KOPT-K1 (cell line): ENCODE results near the gene MSX2.

Experiments used
- H3K27ac ChIP-seq: fragments of 200-600 bp; sonication (generic); 2 replicates; pipeline ENCODE4 v1.5.1; 2016; ENCODE audit warnings: antibody characterized with exemption, mild to moderate bottlenecking, low read depth, low read length; ENCODE audit not compliant: poor library complexity, severe bottlenecking
- H3K36me3 ChIP-seq: fragments of 200-600 bp; sonication (generic); 2 replicates; pipeline ENCODE4 v1.5.1; 2017; ENCODE audit warnings: antibody characterized with exemption, mild to moderate bottlenecking, low read length, moderate library complexity; ENCODE audit not compliant: insufficient read depth
- H3K9me3 ChIP-seq: fragments of 200-600 bp; sonication (generic); 2 replicates; pipeline ENCODE4 v1.5.1; 2017; ENCODE audit warnings: antibody characterized with exemption, low read length, mild to moderate bottlenecking; ENCODE audit not compliant: insufficient read depth, poor library complexity, severe bottlenecking

Gene MSX2

GRCh38 chr5:174724484-174725260 lies at the start of gene MSX2:
MSX2 (plus strand) TSS chr5:174724582; CDS start chr5:174724660, 78 bp downstream.
- H3K9me3 ChIP-seq = peaks cover 23% of the 10 kb centered on the region
- H3K27ac ChIP-seq = no peak within 1 kb of the TSS
- H3K36me3 ChIP-seq = no peaks in the 10 kb centered on the region

DNA sequence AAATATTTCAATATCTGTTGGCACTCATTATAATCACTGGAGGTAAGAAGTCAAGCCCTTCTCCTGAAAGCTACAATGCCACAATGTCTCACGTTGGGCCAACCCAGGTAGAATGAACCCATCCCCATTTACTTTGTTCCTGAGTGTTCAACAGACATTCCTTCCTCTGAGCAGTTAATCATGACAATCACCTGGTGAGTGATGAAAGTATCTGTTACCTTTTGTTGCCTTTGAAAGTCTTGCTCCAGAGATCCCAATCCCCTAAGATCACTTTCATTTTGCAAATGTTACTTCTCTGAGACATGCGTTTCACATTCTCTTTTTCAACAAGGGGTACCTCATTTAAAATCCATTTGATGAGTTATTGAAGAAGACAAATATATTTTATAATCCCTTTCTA lies 49.3 kb upstream of the MSX2 start:
- no peaks in the 10 kb centered on the region for H3K36me3 ChIP-seq
- no peak overlapping the region for H3K27ac ChIP-seq
- H3K9me3 ChIP-seq = no peaks in the 10 kb centered on the region

DNA sequence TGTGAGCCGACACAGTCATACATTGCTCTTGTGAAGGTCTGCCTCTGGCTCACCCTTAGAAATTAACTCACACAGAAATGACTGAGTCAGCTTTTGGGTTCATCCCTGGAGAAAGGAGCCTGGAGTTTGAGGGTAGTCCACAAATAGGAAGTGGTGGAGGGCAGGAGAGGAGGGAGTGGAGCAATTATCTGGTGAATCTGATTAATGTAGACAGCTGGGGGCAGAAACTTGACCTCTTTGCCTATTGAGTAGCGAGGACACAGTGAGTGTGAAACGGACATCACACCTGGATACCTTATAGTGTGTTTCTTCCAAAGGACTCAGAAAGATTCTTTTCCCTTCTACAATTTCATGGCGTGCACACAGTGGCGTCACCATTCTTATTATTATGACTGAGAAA lies 48.5 kb upstream of the MSX2 start:
- H3K36me3 ChIP-seq = no peaks in the 10 kb centered on the region
- no peak overlapping the region for H3K27ac ChIP-seq
- H3K9me3 ChIP-seq = no peaks in the 10 kb centered on the region

- Histone ChIP-seq H3K36me3 (no peaks in the 10 kb centered on the region), H3K9me3 (no peaks in the 10 kb centered on the region), H3K27ac (no peak overlapping the region)
These were observed 46.3 kb upstream of the MSX2 start for GRCh38 chr5:174678107-174678506.

- no peak overlapping the region for H3K27ac ChIP-seq
- H3K36me3 ChIP-seq = no peaks in the 10 kb centered on the region
- H3K9me3 ChIP-seq = no peaks in the 10 kb centered on the region
These were observed 43.3 kb upstream of the MSX2 start for GRCh38 chr5:174680901-174681565.

GRCh38 chr5:174687503-174687902 lies 36.9 kb upstream of the MSX2 start:
- Histone ChIP-seq H3K9me3 (no peaks in the 10 kb centered on the region), H3K36me3 (no peaks in the 10 kb centered on the region), H3K27ac (no peak overlapping the region)

GRCh38 chr5:174688441-174689354 lies 35.7 kb upstream of the MSX2 start:
- no peaks in the 10 kb centered on the region for H3K9me3 ChIP-seq
- no peaks in the 10 kb centered on the region for H3K36me3 ChIP-seq
- H3K27ac ChIP-seq = no peak overlapping the region

DNA sequence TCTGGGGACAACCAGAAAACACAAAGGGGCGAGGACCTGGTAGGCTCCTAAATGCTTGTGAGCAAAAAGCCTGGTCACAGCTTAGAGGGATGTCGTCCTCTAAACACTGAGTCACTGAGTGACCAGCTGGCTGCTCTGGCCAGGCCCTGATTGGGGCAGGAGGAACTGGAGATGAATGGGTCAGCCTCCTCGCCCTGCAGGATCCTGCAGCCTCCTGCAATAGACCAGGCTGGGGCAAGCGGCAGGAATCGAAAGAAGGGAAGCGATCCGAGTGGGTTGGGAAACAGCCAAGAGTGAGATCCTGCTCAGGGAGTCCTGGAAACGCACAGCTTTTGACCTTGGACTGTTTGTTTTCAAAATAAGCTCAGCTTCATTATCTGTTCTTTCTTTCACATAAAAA lies 34.1 kb upstream of the MSX2 start:
- Histone ChIP-seq H3K27ac (no peak overlapping the region), H3K36me3 (no peaks in the 10 kb centered on the region), H3K9me3 (no peaks in the 10 kb centered on the region)

- no peaks in the 10 kb centered on the region for H3K9me3 ChIP-seq
- no peaks in the 10 kb centered on the region for H3K36me3 ChIP-seq
- H3K27ac ChIP-seq = no peak overlapping the region
These were observed 32.0 kb upstream of the MSX2 start for GRCh38 chr5:174692381-174692780.

DNA sequence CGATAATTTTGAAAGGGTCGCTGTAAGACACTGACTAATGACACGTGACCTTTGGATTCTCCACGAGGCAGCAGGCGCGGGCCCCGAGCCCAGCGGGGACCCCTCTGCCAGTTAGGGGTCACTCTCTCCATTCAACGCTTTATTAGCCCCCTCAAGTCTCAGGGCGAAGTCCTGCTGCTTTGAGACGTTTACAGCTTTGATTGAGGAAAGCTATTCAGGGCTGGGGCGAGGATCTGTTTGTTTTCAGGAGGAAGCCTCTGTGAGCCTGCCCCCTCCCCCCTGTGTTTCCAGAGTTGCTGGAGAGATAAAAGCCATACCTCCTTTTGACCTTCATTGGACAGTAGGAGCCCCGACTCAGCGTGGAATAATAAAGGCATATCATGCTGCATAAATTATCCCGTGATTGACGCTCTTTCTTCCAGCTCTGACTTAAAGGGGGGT lies 31.4 kb upstream of the MSX2 start:
- Histone ChIP-seq H3K36me3 (no peaks in the 10 kb centered on the region), H3K9me3 (no peaks in the 10 kb centered on the region), H3K27ac (no peak overlapping the region)

- Histone ChIP-seq H3K36me3 (no peaks in the 10 kb centered on the region), H3K27ac (no peak overlapping the region), H3K9me3 (no peaks in the 10 kb centered on the region)
These were observed 30.5 kb upstream of the MSX2 start for GRCh38 chr5:174693697-174694385.

DNA sequence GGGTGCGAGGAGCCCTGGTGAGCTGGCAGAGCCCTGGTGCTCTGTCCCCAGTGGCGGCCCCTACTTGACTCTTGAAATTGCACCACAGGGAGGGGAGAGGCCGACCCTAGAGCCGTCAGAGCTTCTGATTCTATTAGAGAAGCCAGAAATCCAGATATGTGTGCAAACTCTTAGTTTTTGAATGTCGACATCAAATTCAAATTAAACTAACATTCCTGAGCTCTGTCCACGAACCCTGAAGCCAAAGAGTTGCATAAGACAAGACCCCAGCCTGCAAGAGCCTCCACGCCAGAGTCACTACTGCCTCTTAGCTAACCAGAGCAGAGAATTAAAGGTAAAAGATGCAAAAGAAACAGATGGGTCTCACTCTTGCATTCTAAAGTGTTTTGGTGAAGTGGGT lies 29.8 kb upstream of the MSX2 start:
- Histone ChIP-seq H3K27ac (no peak overlapping the region), H3K36me3 (no peaks in the 10 kb centered on the region), H3K9me3 (no peaks in the 10 kb centered on the region)

GRCh38 chr5:174698156-174698555 lies 26.2 kb upstream of the MSX2 start:
- H3K9me3 ChIP-seq = no peaks in the 10 kb centered on the region
- H3K36me3 ChIP-seq = no peaks in the 10 kb centered on the region
- H3K27ac ChIP-seq = no peak overlapping the region

DNA sequence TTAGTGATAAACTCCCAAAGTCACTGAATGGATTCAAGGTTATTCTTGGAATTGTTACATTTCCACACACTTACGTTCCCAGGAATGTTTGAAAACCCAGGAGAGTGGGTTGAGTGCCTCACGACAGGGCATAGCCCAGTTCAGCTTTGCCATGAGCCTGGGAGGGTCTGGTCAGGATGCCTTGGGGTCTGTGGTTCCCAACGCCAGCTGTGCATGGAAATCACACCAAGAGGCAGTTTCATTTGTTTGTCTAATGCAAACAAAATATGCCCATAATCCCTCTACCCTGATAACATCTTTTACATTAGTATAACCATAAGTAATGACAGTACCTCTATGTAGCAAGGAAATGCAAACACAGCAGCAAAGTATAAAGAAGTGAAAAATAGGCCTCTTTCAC lies 25.3 kb upstream of the MSX2 start:
- H3K27ac ChIP-seq = no peak overlapping the region
- no peaks in the 10 kb centered on the region for H3K9me3 ChIP-seq
- no peaks in the 10 kb centered on the region for H3K36me3 ChIP-seq
